ENCODE data around the gene HIKESHI. TPM values are rescaled to one million over a fixed set of nuclear protein-coding genes. Genes with fewer than 3 reads are reported as not detected.

The HIKESHI gene
- total and polyA plus RNA-seq, 2 of the 13 experiments (the other 11 are each of a cell fraction or from before 2014, with no cell fraction given): 67.8 to 74.8 TPM

GRCh38 chr11:86302092-86302793 is at the start of gene HIKESHI (continued):
- TF ChIP-seq CTCF (CRISPR knock-in tag; IDR thresholded peaks at IDR 0.05): no peak
- TF ChIP-seq, protein P1, sequence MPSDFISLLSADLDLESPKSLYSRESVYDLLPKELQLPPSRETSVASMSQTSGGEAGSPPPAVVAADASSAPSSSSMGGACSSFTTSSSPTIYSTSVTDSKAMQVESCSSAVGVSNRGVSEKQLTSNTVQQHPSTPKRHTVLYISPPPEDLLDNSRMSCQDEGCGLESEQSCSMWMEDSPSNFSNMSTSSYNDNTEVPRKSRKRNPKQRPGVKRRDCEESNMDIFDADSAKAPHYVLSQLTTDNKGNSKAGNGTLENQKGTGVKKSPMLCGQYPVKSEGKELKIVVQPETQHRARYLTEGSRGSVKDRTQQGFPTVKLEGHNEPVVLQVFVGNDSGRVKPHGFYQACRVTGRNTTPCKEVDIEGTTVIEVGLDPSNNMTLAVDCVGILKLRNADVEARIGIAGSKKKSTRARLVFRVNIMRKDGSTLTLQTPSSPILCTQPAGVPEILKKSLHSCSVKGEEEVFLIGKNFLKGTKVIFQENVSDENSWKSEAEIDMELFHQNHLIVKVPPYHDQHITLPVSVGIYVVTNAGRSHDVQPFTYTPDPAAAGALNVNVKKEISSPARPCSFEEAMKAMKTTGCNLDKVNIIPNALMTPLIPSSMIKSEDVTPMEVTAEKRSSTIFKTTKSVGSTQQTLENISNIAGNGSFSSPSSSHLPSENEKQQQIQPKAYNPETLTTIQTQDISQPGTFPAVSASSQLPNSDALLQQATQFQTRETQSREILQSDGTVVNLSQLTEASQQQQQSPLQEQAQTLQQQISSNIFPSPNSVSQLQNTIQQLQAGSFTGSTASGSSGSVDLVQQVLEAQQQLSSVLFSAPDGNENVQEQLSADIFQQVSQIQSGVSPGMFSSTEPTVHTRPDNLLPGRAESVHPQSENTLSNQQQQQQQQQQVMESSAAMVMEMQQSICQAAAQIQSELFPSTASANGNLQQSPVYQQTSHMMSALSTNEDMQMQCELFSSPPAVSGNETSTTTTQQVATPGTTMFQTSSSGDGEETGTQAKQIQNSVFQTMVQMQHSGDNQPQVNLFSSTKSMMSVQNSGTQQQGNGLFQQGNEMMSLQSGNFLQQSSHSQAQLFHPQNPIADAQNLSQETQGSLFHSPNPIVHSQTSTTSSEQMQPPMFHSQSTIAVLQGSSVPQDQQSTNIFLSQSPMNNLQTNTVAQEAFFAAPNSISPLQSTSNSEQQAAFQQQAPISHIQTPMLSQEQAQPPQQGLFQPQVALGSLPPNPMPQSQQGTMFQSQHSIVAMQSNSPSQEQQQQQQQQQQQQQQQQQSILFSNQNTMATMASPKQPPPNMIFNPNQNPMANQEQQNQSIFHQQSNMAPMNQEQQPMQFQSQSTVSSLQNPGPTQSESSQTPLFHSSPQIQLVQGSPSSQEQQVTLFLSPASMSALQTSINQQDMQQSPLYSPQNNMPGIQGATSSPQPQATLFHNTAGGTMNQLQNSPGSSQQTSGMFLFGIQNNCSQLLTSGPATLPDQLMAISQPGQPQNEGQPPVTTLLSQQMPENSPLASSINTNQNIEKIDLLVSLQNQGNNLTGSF (CRISPR knock-in tag; IDR thresholded peaks at IDR 0.05): no peak
- no peak for TF ChIP-seq ZBTB21 (CRISPR knock-in tag; IDR thresholded peaks at IDR 0.05)
- peak; percentile 41 for TF ChIP-seq TOE1 (CRISPR knock-in tag; IDR thresholded peaks at IDR 0.05)
- TF ChIP-seq ZNF468 (CRISPR knock-in tag; IDR thresholded peaks at IDR 0.05): no peak
- TF ChIP-seq, protein P2, sequence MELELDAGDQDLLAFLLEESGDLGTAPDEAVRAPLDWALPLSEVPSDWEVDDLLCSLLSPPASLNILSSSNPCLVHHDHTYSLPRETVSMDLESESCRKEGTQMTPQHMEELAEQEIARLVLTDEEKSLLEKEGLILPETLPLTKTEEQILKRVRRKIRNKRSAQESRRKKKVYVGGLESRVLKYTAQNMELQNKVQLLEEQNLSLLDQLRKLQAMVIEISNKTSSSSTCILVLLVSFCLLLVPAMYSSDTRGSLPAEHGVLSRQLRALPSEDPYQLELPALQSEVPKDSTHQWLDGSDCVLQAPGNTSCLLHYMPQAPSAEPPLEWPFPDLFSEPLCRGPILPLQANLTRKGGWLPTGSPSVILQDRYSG (CRISPR knock-in tag; IDR thresholded peaks at IDR 0.05): 0 out of 2 replicates have a peak, but pooled peaks have one; percentile 27
- TF ChIP-seq ZNF143 (CRISPR knock-in tag; IDR thresholded peaks at IDR 0.05): peak; percentile 100
- TF ChIP-seq, protein P3, sequence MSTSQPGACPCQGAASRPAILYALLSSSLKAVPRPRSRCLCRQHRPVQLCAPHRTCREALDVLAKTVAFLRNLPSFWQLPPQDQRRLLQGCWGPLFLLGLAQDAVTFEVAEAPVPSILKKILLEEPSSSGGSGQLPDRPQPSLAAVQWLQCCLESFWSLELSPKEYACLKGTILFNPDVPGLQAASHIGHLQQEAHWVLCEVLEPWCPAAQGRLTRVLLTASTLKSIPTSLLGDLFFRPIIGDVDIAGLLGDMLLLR (CRISPR knock-in tag; IDR thresholded peaks at IDR 0.05): 0 out of 2 replicates have a peak, but pooled peaks have one; percentile 42
- TF ChIP-seq TP53 (CRISPR knock-in tag; conservative IDR thresholded peaks at IDR 0.05): no peak; the same call in 1 of the 2 replicates
- no peak for TF ChIP-seq PHB2 (IDR thresholded peaks at IDR 0.05; ENCODE audit: partially characterized antibody)
- no peak for TF ChIP-seq RFX5 (IDR thresholded peaks at IDR 0.05; ENCODE audit: low read depth, low read length)
- TF ChIP-seq, protein P4, sequence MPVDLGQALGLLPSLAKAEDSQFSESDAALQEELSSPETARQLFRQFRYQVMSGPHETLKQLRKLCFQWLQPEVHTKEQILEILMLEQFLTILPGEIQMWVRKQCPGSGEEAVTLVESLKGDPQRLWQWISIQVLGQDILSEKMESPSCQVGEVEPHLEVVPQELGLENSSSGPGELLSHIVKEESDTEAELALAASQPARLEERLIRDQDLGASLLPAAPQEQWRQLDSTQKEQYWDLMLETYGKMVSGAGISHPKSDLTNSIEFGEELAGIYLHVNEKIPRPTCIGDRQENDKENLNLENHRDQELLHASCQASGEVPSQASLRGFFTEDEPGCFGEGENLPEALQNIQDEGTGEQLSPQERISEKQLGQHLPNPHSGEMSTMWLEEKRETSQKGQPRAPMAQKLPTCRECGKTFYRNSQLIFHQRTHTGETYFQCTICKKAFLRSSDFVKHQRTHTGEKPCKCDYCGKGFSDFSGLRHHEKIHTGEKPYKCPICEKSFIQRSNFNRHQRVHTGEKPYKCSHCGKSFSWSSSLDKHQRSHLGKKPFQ (CRISPR knock-in tag; IDR thresholded peaks at IDR 0.05; ENCODE audit: insufficient replicate concordance): no peak
- TF ChIP-seq, protein P5, sequence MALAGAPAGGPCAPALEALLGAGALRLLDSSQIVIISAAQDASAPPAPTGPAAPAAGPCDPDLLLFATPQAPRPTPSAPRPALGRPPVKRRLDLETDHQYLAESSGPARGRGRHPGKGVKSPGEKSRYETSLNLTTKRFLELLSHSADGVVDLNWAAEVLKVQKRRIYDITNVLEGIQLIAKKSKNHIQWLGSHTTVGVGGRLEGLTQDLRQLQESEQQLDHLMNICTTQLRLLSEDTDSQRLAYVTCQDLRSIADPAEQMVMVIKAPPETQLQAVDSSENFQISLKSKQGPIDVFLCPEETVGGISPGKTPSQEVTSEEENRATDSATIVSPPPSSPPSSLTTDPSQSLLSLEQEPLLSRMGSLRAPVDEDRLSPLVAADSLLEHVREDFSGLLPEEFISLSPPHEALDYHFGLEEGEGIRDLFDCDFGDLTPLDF (CRISPR knock-in tag; IDR thresholded peaks at IDR 0.05): peak; percentile 87
- TF ChIP-seq, protein P6, sequence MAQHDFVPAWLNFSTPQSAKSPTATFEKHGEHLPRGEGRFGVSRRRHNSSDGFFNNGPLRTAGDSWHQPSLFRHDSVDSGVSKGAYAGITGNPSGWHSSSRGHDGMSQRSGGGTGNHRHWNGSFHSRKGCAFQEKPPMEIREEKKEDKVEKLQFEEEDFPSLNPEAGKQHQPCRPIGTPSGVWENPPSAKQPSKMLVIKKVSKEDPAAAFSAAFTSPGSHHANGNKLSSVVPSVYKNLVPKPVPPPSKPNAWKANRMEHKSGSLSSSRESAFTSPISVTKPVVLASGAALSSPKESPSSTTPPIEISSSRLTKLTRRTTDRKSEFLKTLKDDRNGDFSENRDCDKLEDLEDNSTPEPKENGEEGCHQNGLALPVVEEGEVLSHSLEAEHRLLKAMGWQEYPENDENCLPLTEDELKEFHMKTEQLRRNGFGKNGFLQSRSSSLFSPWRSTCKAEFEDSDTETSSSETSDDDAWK (CRISPR knock-in tag; IDR thresholded peaks at IDR 0.05): no peak
- peak; percentile 59; the same call in 1 of the 2 replicates for TF ChIP-seq ZMAT3 (CRISPR knock-in tag; conservative IDR thresholded peaks at IDR 0.05)
- no peak for TF ChIP-seq ZSCAN30 (CRISPR knock-in tag; IDR thresholded peaks at IDR 0.05)

Data from HepG2 (cell line).